Subcutaneous abdominal adipose tissue (tissue), 5 donors: ENCODE measurements around the gene VIPR2.
"Not testable (repeated sequence)": the region's sequence is repeated elsewhere in the genome, so short reads cannot be mapped to it uniquely, and the experiment has no call there.

Experiments
- H3K27ac ChIP-seq: one replicate; pipeline ENCODE4 v1.7.0; 2013; ENCODE audit warnings: low read depth, mild to moderate bottlenecking, inconsistent platforms, low read length, moderate library complexity
- H3K27me3 ChIP-seq, 5 donors: one replicate each; pipeline ENCODE4 v1.7.0; 2013; ENCODE audit warnings: low read length in 5 of 5, inconsistent platforms in 1 of 5; ENCODE audit not compliant: control insufficient read depth in 5 of 5, insufficient read depth in 4 of 5
- H3K36me3 ChIP-seq, 5 donors: one replicate each; pipeline ENCODE4 v1.7.0; 2013; ENCODE audit warnings: low read length in 5 of 5; ENCODE audit not compliant: control insufficient read depth in 5 of 5, insufficient read depth in 5 of 5
- H3K4me1 ChIP-seq, 5 donors: one replicate each; pipeline ENCODE4 v1.7.0; 2013; ENCODE audit warnings: low read length in 5 of 5, mild to moderate bottlenecking in 3 of 5, moderate library complexity in 1 of 5; ENCODE audit not compliant: control insufficient read depth in 5 of 5, insufficient read depth in 5 of 5
- H3K4me3 ChIP-seq, 5 donors: one replicate each; pipeline ENCODE4 v1.7.0; 2013; ENCODE audit warnings: low read length in 5 of 5, low read depth in 1 of 5
- H3K9ac ChIP-seq, 5 donors: one replicate each; pipeline ENCODE4 v1.7.0; 2013; ENCODE audit warnings: low read length in 5 of 5, mild to moderate bottlenecking in 4 of 5, moderate library complexity in 3 of 5
- H3K9me3 ChIP-seq, 5 donors: one replicate each; pipeline ENCODE4 v1.7.0; 2013; ENCODE audit warnings: low read length in 5 of 5; ENCODE audit not compliant: control insufficient read depth in 5 of 5
- donor health status: healthy.
- donor health status: healthy.
- donor health status: healthy.
- donor health status: healthy.
- donor health status: healthy.

Gene VIPR2

GRCh38 chr7:158988996-158989395 is 155.7 kb downstream of the VIPR2 start:
- Histone ChIP-seq H3K4me1 (no peaks in the 10 kb centered on the region), H3K36me3 (no peaks in the 10 kb centered on the region), H3K9ac (no peak overlapping the region), H3K9me3 (peaks cover 0 to 15% (median 5%) of the 10 kb centered on the region in 5 donors), H3K4me3 (no peak overlapping the region), H3K27ac (no peak overlapping the region), H3K27me3 (peaks cover 5 to 19% (median 11%) of the 10 kb centered on the region in 5 donors)

- Histone ChIP-seq H3K9me3 (peaks cover 0 to 18% (median 9%) of the 10 kb centered on the region in 5 donors), H3K27ac (no peak overlapping the region), H3K9ac (no peak overlapping the region), H3K4me3 (no peak overlapping the region), H3K36me3 (no peaks in the 10 kb centered on the region), H3K4me1 (no peaks in the 10 kb centered on the region), H3K27me3 (peaks cover 3 to 16% (median 11%) of the 10 kb centered on the region in 5 donors)
These were observed 156.3 kb downstream of the VIPR2 start for GRCh38 chr7:158988302-158988862.

- peaks cover 0 to 20% (median 10%) of the 10 kb centered on the region in 5 donors for H3K9me3 ChIP-seq
- H3K36me3 ChIP-seq, result no peaks in the 10 kb centered on the region
- H3K27me3 ChIP-seq, result peaks cover 1 to 11% (median 7%) of the 10 kb centered on the region in 5 donors
- H3K9ac ChIP-seq, result no peak overlapping the region
- no peak overlapping the region for H3K4me3 ChIP-seq
- H3K4me1 ChIP-seq, result no peaks in the 10 kb centered on the region
- H3K27ac ChIP-seq, result no peak overlapping the region
These were observed 157.0 kb downstream of the VIPR2 start for GRCh38 chr7:158987691-158988090.

DNA sequence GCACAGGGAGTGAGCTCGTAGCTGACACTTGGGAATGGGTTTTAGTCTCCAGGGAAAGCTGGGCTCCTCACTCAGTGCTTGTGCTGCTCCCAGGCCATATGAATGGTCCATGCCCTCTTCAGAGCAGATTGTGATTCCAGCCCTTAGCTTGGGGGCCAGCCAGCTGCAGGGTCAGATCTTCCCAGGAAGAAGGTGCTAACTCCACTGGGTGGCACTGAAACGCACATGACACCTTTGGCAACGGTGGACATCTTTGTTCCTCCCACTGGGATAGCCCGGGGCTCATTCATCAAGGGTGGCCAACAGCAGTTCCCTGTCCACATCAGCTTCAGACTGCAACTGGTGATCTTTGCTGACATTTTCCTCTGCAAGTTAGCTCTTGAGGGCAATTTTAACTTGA is 159.1 kb downstream of the VIPR2 start:
- Histone ChIP-seq H3K4me1 (no peaks in the 10 kb centered on the region), H3K27ac (no peak overlapping the region), H3K9ac (no peak overlapping the region), H3K36me3 (no peaks in the 10 kb centered on the region), H3K9me3 (peaks cover 9 to 40% (median 26%) of the 10 kb centered on the region in 5 donors), H3K27me3 (peaks cover 0 to 5% (median 0%) of the 10 kb centered on the region in 5 donors), H3K4me3 (no peak overlapping the region)

DNA sequence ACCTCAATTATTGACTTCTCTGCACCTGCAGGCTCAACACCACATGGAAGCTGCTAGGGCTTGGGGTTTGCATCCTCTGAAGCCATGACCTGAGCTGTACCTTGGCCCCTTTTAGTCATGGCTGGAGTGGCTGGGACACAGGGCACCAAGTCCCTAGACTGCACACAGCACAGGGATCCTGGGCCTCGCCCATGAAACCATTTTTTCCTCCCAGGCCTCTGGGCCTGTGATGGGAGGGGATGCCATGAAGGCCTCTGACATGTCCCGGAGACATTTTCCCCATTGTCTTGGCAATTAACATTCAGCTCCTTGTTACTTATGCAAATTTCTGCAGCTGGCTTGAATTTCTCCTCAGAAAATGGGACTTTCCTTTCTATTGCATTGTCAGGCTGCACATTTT is 160.7 kb downstream of the VIPR2 start:
- not testable (repeated sequence) for H3K4me3 ChIP-seq, H3K27ac ChIP-seq, H3K4me1 ChIP-seq, H3K36me3 ChIP-seq, H3K27me3 ChIP-seq, H3K9ac ChIP-seq
- H3K9me3 ChIP-seq, result peaks cover 9 to 40% (median 26%) of the 10 kb centered on the region in 5 donors

- H3K27ac ChIP-seq, H3K4me3 ChIP-seq, H3K27me3 ChIP-seq, H3K4me1 ChIP-seq, H3K36me3 ChIP-seq, H3K9ac ChIP-seq: not testable (repeated sequence)
- H3K9me3 ChIP-seq, result peaks cover 9 to 26% (median 25%) of the 10 kb centered on the region in 5 donors
These were observed 162.6 kb downstream of the VIPR2 start for GRCh38 chr7:158982080-158982479.

DNA sequence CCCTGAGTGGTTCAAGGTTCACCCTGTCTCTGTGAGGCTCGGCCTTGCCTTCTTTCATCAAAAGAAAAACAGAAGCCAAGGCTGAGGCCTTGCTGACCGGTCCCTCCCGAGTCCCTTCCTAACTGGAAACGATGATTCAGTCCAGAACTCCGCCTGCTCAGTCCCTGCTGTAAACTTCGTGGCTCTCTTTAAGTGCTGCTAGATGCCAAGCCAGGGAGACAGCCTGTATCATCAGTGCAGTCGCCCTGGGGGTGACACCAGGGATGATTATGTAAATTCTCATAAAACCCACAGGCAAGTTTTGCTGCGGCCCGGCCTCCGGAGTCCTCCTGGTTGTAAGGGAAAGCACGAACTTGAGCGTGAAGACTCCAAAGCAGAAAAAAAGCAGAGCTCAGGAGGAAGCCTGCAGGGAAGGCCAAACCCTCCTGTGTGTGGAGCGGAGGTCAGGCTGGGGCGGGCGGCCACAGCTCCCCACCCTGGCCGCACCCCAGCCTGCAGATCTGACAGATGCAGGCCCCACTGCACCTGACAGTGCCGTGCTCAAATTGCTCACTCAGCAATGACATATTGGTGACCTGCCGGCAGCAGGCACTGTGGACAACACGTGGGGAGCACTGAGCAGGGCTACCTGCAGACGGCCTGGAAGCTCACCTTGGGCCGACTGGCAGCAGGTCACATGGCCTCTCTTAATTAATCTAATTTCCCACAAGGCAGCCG is 164.9 kb downstream of the VIPR2 start:
- Histone ChIP-seq H3K4me3 (no peak overlapping the region), H3K27ac (no peak overlapping the region), H3K27me3 (no peaks in the 10 kb centered on the region), H3K9ac (no peak overlapping the region), H3K36me3 (no peaks in the 10 kb centered on the region), H3K9me3 (peaks cover 9 to 26% (median 23%) of the 10 kb centered on the region in 5 donors), H3K4me1 (peaks cover 2 to 11% (median 7%) of the 10 kb centered on the region in 5 donors)

- H3K4me3 ChIP-seq, result no peak overlapping the region
- peaks cover 9 to 26% (median 23%) of the 10 kb centered on the region in 5 donors for H3K9me3 ChIP-seq
- H3K27ac ChIP-seq, result no peak overlapping the region
- H3K36me3 ChIP-seq, result no peaks in the 10 kb centered on the region
- H3K4me1 ChIP-seq, result peaks cover 2 to 11% (median 7%) of the 10 kb centered on the region in 5 donors
- H3K9ac ChIP-seq, result no peak overlapping the region
- H3K27me3 ChIP-seq, result no peaks in the 10 kb centered on the region
These were observed 165.6 kb downstream of the VIPR2 start for GRCh38 chr7:158979023-158979529.
